Sigmoid colon (tissue), 4 donors: Measurements from ENCODE around the gene CD180.

Source experiments
- CTCF ChIP-seq, 4 experiments: fragments of 450-650 bp in 3 of 4; fragments of 200-600 bp in 1 of 4; IDR thresholded peaks; one replicate each; pipeline ENCODE4 v1.5.1; 2016 to 2019; ENCODE audit warnings: antibody characterized with exemption in 4 of 4, mild to moderate bottlenecking in 3 of 4, moderate library complexity in 2 of 4
- EP300 ChIP-seq, 4 donors: sonication (generic); formaldehyde crosslinking; IDR thresholded peaks; one replicate each; pipeline ENCODE4 v1.6.1; 2017; ENCODE audit warnings: antibody characterized with exemption in 4 of 4
- POLR2A ChIP-seq, 2 donors: fragments of 450-650 bp; IDR thresholded peaks; one replicate each; pipeline ENCODE4 v1.6.1; 2016; ENCODE audit warnings: antibody characterized with exemption in 2 of 2, mild to moderate bottlenecking in 2 of 2, moderate library complexity in 2 of 2

- TF ChIP-seq CTCF (IDR thresholded peaks at IDR 0.05) (no peak), POLR2A (IDR thresholded peaks at IDR 0.05) (no peak), EP300 (IDR thresholded peaks at IDR 0.05) (no peak)
These were observed 31.6 kb downstream of the CD180 start for GRCh38 chr5:67164856-67165525.
